Smooth muscle cell (in vitro differentiated cells): ENCODE measurements around the gene CLSTN1. TPM values are rescaled to one million over a fixed set of nuclear protein-coding genes. Genes with fewer than 3 reads are reported as not detected.

Experiments used
- DNase-seq: peaks from one replicate; lab custom pipeline; 2025; ENCODE audit not compliant: unreplicated experiment; lab: John Stamatoyannopoulos, UW
- H2AFZ ChIP-seq: fragments of 200-600 bp; sonication (generic); 2 replicates; pipeline ENCODE4 v1.6.0; 2016; ENCODE audit warnings: antibody characterized with exemption, low read depth, mild to moderate bottlenecking
- H3F3A ChIP-seq: fragments of 200-600 bp; sonication (generic); 2 replicates; pipeline ENCODE4 v1.6.0; 2017; ENCODE audit warnings: antibody characterized with exemption, low read depth
- H3K27ac ChIP-seq: fragments of 200-600 bp; sonication (generic); 2 replicates; pipeline ENCODE4 v1.5.1; 2016; ENCODE audit warnings: low read depth, mild to moderate bottlenecking
- H3K27me3 ChIP-seq: fragments of 200-600 bp; sonication (generic); 2 replicates; pipeline ENCODE4 v1.6.1; 2016; ENCODE audit warnings: low read depth, mild to moderate bottlenecking
- H3K36me3 ChIP-seq: fragments of 200-600 bp; sonication (generic); 2 replicates; pipeline ENCODE4 v1.5.1; 2016; ENCODE audit warnings: low read depth
- H3K4me1 ChIP-seq: fragments of 200-600 bp; sonication (generic); 2 replicates; pipeline ENCODE4 v1.5.1; 2016; ENCODE audit warnings: low read depth
- H3K4me2 ChIP-seq: fragments of 200-600 bp; sonication (generic); 2 replicates; pipeline ENCODE4 v1.6.0; 2016; ENCODE audit warnings: mild to moderate bottlenecking
- H3K4me3 ChIP-seq: fragments of 200-600 bp; sonication (generic); 2 replicates; pipeline ENCODE4 v1.5.1; 2016; ENCODE audit warnings: mild to moderate bottlenecking
- H3K79me2 ChIP-seq: fragments of 200-600 bp; sonication (generic); 2 replicates; pipeline ENCODE4 v1.6.0; 2016; ENCODE audit warnings: low read depth, mild to moderate bottlenecking
- H3K9ac ChIP-seq: fragments of 200-600 bp; sonication (generic); 2 replicates; pipeline ENCODE4 v1.6.0; 2016; ENCODE audit warnings: low read depth
- H3K9me3 ChIP-seq: fragments of 200-600 bp; sonication (generic); replicated peaks from 2 replicates; pipeline ENCODE4 v1.5.1; 2016; ENCODE audit warnings: low read depth
- H4K20me1 ChIP-seq: fragments of 200-600 bp; sonication (generic); 2 replicates; pipeline ENCODE4 v1.6.0; 2016; ENCODE audit warnings: low read depth
- CTCF ChIP-seq: fragments of 200-600 bp; sonication (generic); IDR thresholded peaks from 2 replicates; pipeline ENCODE4 v1.5.1; 2017; ENCODE audit warnings: borderline replicate concordance, mild to moderate bottlenecking, antibody characterized with exemption; ENCODE audit not compliant: insufficient read depth, poor library complexity, severe bottlenecking
- WGBS: methylation state at CpG from one replicate; pipeline ENCODE4 v1.1.7; 2016; ENCODE audit warnings: low lambda C conversion rate; 5-methylcytosine and 5-hydroxymethylcytosine counted together
- polyA plus RNA-seq: library from polyadenylated mRNA; unstranded; fragments of >200 nt; fragmentation: Nextera tagmentation; extraction: Ambion mirVana; gene quantifications from 2 replicates; pipeline ENCODE4 v1.2.1, GENCODE V29; 2016
- total RNA-seq: library from RNA; depleted of rRNA; stranded (reverse); fragments of >200 nt; gene quantifications from 2 replicates; pipeline ENCODE4 v1.2.3, GENCODE V29; 2014

The CLSTN1 gene
- total and polyA plus RNA-seq, 2 experiments from 2014 or later, result 51.3 to 83.5 TPM

DNA sequence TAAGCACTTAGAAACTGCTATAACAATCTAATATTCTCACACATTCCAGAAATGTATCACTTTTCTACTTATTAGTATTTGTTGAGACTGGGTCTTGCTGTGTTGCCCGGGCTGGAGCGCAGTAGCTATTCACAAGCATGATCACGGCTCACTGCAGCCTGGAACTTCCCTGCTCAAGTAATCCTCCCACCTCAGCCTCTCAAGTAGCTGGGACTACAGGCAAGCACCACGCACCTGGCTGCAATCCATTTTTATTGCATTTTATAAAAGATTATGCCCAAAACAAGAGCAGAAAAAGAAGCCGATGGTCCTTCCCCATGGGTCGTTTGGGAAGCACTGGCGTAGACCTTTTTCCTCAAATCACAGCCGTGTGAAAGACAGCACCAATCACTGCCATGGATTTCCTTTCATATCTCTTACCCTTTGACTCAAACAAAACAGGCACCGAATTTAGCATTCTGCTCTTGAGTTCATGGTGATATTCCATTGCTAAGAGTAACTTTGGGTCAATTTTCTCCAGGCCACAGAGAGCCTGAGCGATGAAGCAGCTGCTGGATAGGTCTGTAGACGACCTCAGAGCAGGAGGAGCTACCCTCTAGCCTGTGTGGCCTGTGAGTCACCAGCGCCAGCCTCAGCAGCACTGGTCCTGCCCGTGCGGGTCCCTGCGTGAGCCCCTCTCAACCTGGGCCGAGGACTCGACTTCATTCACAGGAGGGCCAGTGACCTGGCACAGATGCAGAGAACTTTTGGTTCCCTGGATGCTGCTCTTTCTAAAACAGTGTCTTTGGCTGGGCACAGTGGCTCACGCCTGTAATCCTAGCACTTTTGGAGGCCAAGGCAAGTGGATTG is 91.4 kb downstream of the CLSTN1 start:
- no peaks in the 10 kb centered on the region for H3K36me3 ChIP-seq
- no peak for TF ChIP-seq CTCF
- no peak overlapping the region for H3K4me2 ChIP-seq
- DNase-seq, result no peak
- no peak overlapping the region for H3K4me3 ChIP-seq
- H3K27ac ChIP-seq, result no peak overlapping the region
- H3K9ac ChIP-seq, result no peak overlapping the region
- no peaks in the 10 kb centered on the region for H3K9me3 ChIP-seq
- H3K27me3 ChIP-seq, result no peaks in the 10 kb centered on the region
- no peaks in the 10 kb centered on the region for H3F3A ChIP-seq
- H3K4me1 ChIP-seq, result no peaks in the 10 kb centered on the region
- no peak overlapping the region for H2AFZ ChIP-seq
- no peaks in the 10 kb centered on the region for H3K79me2 ChIP-seq
- H4K20me1 ChIP-seq, result no peaks in the 10 kb centered on the region
- 96% methylated on average over 18 of the region's 18 CpGs for WGBS

DNA sequence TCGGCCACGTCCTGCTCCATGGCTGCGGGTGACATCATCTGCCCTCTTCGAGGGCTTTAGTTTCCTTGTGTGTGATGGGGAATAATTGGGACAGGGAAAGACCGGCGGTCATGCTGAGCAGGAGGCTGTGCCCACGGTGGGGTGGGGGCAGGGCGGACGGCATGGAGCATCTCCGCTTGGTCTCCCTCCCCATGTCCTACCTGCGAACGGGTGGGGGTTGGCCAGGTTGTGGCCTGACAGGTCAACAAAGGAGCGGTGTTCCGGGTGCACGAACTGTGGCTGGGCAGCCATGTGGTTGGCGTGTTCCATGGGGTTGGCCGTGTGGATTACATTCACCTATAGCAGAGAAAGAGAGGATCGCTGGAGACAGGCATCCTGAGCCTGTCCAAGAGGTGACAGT is 92.2 kb downstream of the CLSTN1 start:
- WGBS, result 99% methylated on average over 18 of the region's 18 CpGs
- H2AFZ ChIP-seq, result no peak overlapping the region

DNA sequence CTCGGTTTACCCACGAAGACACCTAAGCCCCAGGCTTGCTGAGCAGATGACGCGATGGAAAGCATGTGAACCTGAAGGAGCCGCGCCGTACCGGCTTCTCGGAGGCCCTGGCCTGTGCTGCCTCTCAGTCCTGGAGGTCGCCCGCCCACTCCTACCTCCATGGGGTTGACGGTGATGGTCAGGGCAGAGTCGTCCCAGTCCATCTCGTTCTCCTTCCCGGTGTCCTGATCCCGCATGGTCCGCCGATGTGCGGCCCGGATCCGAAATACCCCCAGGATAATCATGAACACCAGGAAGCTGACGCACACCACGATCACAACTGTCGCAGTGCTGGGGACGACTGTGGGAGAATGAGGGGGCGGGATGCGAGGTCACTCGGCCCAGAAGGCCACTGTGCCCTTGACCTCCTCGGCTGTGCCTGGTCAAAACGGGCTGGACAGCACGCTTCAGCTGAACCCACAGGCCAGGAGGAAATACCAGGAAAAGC is 92.7 kb downstream of the CLSTN1 start:
- H2AFZ ChIP-seq, result no peak overlapping the region
- no peaks in the 10 kb centered on the region for H3F3A ChIP-seq
- 96% methylated on average over 31 of the region's 31 CpGs for WGBS
- no peaks in the 10 kb centered on the region for H3K36me3 ChIP-seq
- no peaks in the 10 kb centered on the region for H3K27me3 ChIP-seq
- H3K27ac ChIP-seq, result no peak overlapping the region
- no peaks in the 10 kb centered on the region for H4K20me1 ChIP-seq
- H3K4me2 ChIP-seq, result no peak overlapping the region
- no peaks in the 10 kb centered on the region for H3K4me1 ChIP-seq
- H3K79me2 ChIP-seq, result no peaks in the 10 kb centered on the region
- no peak overlapping the region for H3K9ac ChIP-seq
- DNase-seq, result no peak
- no peaks in the 10 kb centered on the region for H3K9me3 ChIP-seq
- TF ChIP-seq CTCF, result no peak
- H3K4me3 ChIP-seq, result no peak overlapping the region

More for the DNA sequence above, 92.2 kb downstream of the CLSTN1 start:
- no peaks in the 10 kb centered on the region for H3K9me3 ChIP-seq
- no peak overlapping the region for H3K4me2 ChIP-seq
- H4K20me1 ChIP-seq, result no peaks in the 10 kb centered on the region
- H3K79me2 ChIP-seq, result no peaks in the 10 kb centered on the region
- no peak overlapping the region for H3K27ac ChIP-seq
- no peaks in the 10 kb centered on the region for H3F3A ChIP-seq
- DNase-seq, result no peak
- H3K9ac ChIP-seq, result no peak overlapping the region
- H3K4me3 ChIP-seq, result no peak overlapping the region
- no peaks in the 10 kb centered on the region for H3K27me3 ChIP-seq
- no peaks in the 10 kb centered on the region for H3K36me3 ChIP-seq
- no peaks in the 10 kb centered on the region for H3K4me1 ChIP-seq
- no peak for TF ChIP-seq CTCF
